IMR-90 (cell line): ENCODE results near the gene MLYCD. TPM values are rescaled to one million over a fixed set of nuclear protein-coding genes. Genes with fewer than 3 reads are reported as not detected.

Source experiments
- ATAC-seq: fragments of 200-7000 bp; cut with Tn5 transposase; 2 replicates; pipeline ENCODE4 v1.9.1; 2020; ENCODE audit warnings: low read depth, mild to moderate bottlenecking, moderate library complexity
- BruUV-seq: library from RNA; stranded (reverse); fragments of 400-500 nt; replicated peaks from 2 replicates; lab custom pipeline; 2021; lab: Mats Ljungman, UMichigan
- CTCF ChIA-PET: fragments of 300-600 bp; formaldehyde crosslinking; extraction: SDS; loops from one replicate; lab custom pipeline; 2021; ENCODE audit warnings: antibody characterized with exemption; lab: Yijun Ruan, JAX
- POLR2A ChIA-PET: fragments of 300-600 bp; sonication (Branson Sonifier 250); formaldehyde crosslinking; loops from one replicate; lab custom pipeline; 2022; ENCODE audit warnings: antibody characterized with exemption; ENCODE audit not compliant: unreplicated experiment; lab: Charles Lee
- DNase-seq: peaks from one replicate; pipeline ENCODE4 v3.0.0; 2013
- H2AFZ ChIP-seq: replicated peaks from 2 replicates; pipeline ENCODE3; 2013; ENCODE audit warnings: low read length, mild to moderate bottlenecking; ENCODE audit not compliant: poor library complexity
- H2AK5ac ChIP-seq: 2 replicates; pipeline ENCODE4 v1.6.1; 2013; ENCODE audit warnings: low read depth, low read length, inconsistent platforms
- H2AK9ac ChIP-seq: replicated peaks from 2 replicates; pipeline ENCODE3; 2013; ENCODE audit warnings: mild to moderate bottlenecking, low read depth, low read length, moderate library complexity; ENCODE audit not compliant: poor library complexity
- H2BK120ac ChIP-seq: 2 replicates; pipeline ENCODE4 v1.6.1; 2013; ENCODE audit warnings: low read depth, low read length, inconsistent platforms
- H2BK15ac ChIP-seq: 3 replicates; pipeline ENCODE4 v1.6.1; 2013; ENCODE audit warnings: low read depth, low read length, inconsistent platforms
- H2BK20ac ChIP-seq: 2 replicates; pipeline ENCODE4 v1.6.1; 2013; ENCODE audit warnings: low read depth, mild to moderate bottlenecking, inconsistent platforms, low read length, moderate library complexity
- H2BK5ac ChIP-seq: 2 replicates; pipeline ENCODE4 v1.6.1; 2013; ENCODE audit warnings: mild to moderate bottlenecking, low read depth, low read length, inconsistent platforms; ENCODE audit not compliant: poor library complexity, severe bottlenecking
- H3K14ac ChIP-seq: replicated peaks from 2 replicates; pipeline ENCODE4 v1.6.1; 2013; ENCODE audit warnings: low read depth, low read length, inconsistent platforms
- H3K18ac ChIP-seq: 2 replicates; pipeline ENCODE4 v1.6.1; 2013; ENCODE audit warnings: low read depth, low read length, control low read depth
- H3K23ac ChIP-seq: 2 replicates; pipeline ENCODE4 v1.6.1; 2013; ENCODE audit warnings: low read depth, low read length, inconsistent platforms
- H3K27ac ChIP-seq: 2 replicates; pipeline ENCODE4 v1.5.1; 2013; ENCODE audit warnings: mild to moderate bottlenecking, control low read depth, low read length; ENCODE audit not compliant: insufficient read depth
- H3K27me3 ChIP-seq: 2 replicates; pipeline ENCODE4 v1.6.1; 2013; ENCODE audit warnings: low read length; ENCODE audit not compliant: control insufficient read depth, insufficient read depth
- H3K36me3 ChIP-seq: 2 replicates; pipeline ENCODE4 v1.6.1; 2013; ENCODE audit warnings: low read length, mixed read lengths; ENCODE audit not compliant: control insufficient read depth, insufficient read depth
- H3K4ac ChIP-seq: 2 replicates; pipeline ENCODE4 v1.6.1; 2013; ENCODE audit warnings: low read depth, low read length, inconsistent platforms
- H3K4me1 ChIP-seq: 2 replicates; pipeline ENCODE4 v1.6.1; 2013; ENCODE audit warnings: low read length, mixed read lengths; ENCODE audit not compliant: control insufficient read depth, insufficient read depth
- H3K4me2 ChIP-seq: 2 replicates; pipeline ENCODE4 v1.6.1; 2013; ENCODE audit warnings: low read depth, mild to moderate bottlenecking, control low read depth, low read length, moderate library complexity
- H3K4me3 ChIP-seq: 2 replicates; pipeline ENCODE4 v1.5.1; 2013; ENCODE audit warnings: low read depth, mild to moderate bottlenecking, control low read depth, low read length, moderate library complexity; ENCODE audit not compliant: insufficient read depth
- H3K56ac ChIP-seq: 2 replicates; pipeline ENCODE4 v1.6.1; 2013; ENCODE audit warnings: low read length, inconsistent platforms; ENCODE audit not compliant: insufficient read depth; ENCODE audit errors: extremely low read depth
- H3K79me1 ChIP-seq, 2 experiments: 2 replicates each; pipeline ENCODE4 v1.6.1; 2013; ENCODE audit warnings: low read length in 2 of 2, inconsistent platforms in 1 of 2, low read depth in 1 of 2
- H3K9ac ChIP-seq: 2 replicates; pipeline ENCODE4 v1.6.1; 2013; ENCODE audit warnings: low read depth, low read length, control low read depth
- H3K9me1 ChIP-seq: 2 replicates; pipeline ENCODE4 v1.6.1; 2013; ENCODE audit warnings: low read length, inconsistent platforms; ENCODE audit not compliant: insufficient read depth
- H3K9me3 ChIP-seq: 2 replicates; pipeline ENCODE4 v1.6.1; 2013; ENCODE audit warnings: low read length; ENCODE audit not compliant: control insufficient read depth, insufficient read depth
- H4K20me1 ChIP-seq: 2 replicates; pipeline ENCODE4 v1.6.1; 2013; ENCODE audit warnings: low read length, inconsistent platforms; ENCODE audit not compliant: insufficient read depth
- H4K5ac ChIP-seq: 2 replicates; pipeline ENCODE4 v1.6.1; 2013; ENCODE audit warnings: mild to moderate bottlenecking, low read depth, low read length, control low read depth
- H4K8ac ChIP-seq, 2 experiments: 2 replicates each; pipeline ENCODE4 v1.6.1; 2013; ENCODE audit warnings: low read depth in 2 of 2, low read length in 2 of 2, control low read depth in 1 of 2, inconsistent platforms in 1 of 2
- H4K91ac ChIP-seq: 2 replicates; pipeline ENCODE4 v1.6.1; 2013; ENCODE audit warnings: low read depth, low read length, inconsistent platforms; ENCODE audit not compliant: insufficient read depth
- BHLHE40 ChIP-seq: fragments of 150-350 bp; IDR thresholded peaks from 2 replicates; pipeline ENCODE4 v1.6.1; 2016; ENCODE audit warnings: mild to moderate bottlenecking, low read depth, low read length
- CEBPB ChIP-seq: IDR thresholded peaks from 2 replicates; pipeline ENCODE4 v1.6.1; 2012; ENCODE audit warnings: low read depth, low read length, improper control_type of control experiment
- CHD1 ChIP-seq: IDR thresholded peaks from 2 replicates; pipeline ENCODE4 v1.6.1; 2012; ENCODE audit warnings: low read depth, low read length, improper control_type of control experiment
- FOS ChIP-seq: fragments of 150-350 bp; IDR thresholded peaks from 2 replicates; pipeline ENCODE4 v1.6.1; 2016; ENCODE audit warnings: low read depth, low read length
- MAFK ChIP-seq: IDR thresholded peaks from 2 replicates; pipeline ENCODE4 v1.6.1; 2012; ENCODE audit warnings: low read depth, low read length, improper control_type of control experiment
- MAZ ChIP-seq: IDR thresholded peaks from 2 replicates; pipeline ENCODE4 v1.6.1; 2012; ENCODE audit warnings: low read depth, mild to moderate bottlenecking, low read length, improper control_type of control experiment, moderate library complexity, borderline replicate concordance
- MXI1 ChIP-seq: IDR thresholded peaks from 2 replicates; pipeline ENCODE4 v1.6.1; 2012; ENCODE audit warnings: low read depth, mild to moderate bottlenecking, low read length, moderate library complexity, borderline replicate concordance
- NFE2L2 ChIP-seq: fragments of 150-350 bp; IDR thresholded peaks from 2 replicates; pipeline ENCODE4 v1.6.1; 2016; ENCODE audit warnings: low read depth, mild to moderate bottlenecking, low read length
- POLR2A ChIP-seq: IDR thresholded peaks from 2 replicates; pipeline ENCODE4 v1.6.1; 2012; ENCODE audit warnings: mild to moderate bottlenecking, low read depth, low read length
- RAD21 ChIP-seq: IDR thresholded peaks from 2 replicates; pipeline ENCODE4 v1.6.1; 2012; ENCODE audit warnings: low read length, improper control_type of control experiment
- RCOR1 ChIP-seq: IDR thresholded peaks from 2 replicates; pipeline ENCODE4 v1.6.1; 2012; ENCODE audit warnings: mild to moderate bottlenecking, low read length, improper control_type of control experiment; ENCODE audit not compliant: insufficient replicate concordance
- RFX5 ChIP-seq: IDR thresholded peaks from 2 replicates; pipeline ENCODE4 v1.8.0; 2012; ENCODE audit warnings: low read depth, mild to moderate bottlenecking, low read length, moderate library complexity
- SMC3 ChIP-seq: fragments of 150-350 bp; IDR thresholded peaks from 2 replicates; pipeline ENCODE4 v1.6.1; 2016; ENCODE audit warnings: low read depth, mild to moderate bottlenecking, antibody characterized with exemption, low read length, moderate library complexity
- WGBS, 2 experiments: methylation state at CpG; one replicate each; pipeline versions ENCODE4 v1.1.5 to v1.1.7; 2013; ENCODE audit warnings: missing lambda C conversion rate in 2 of 2; ENCODE audit not compliant: insufficient read length in 1 of 2; ENCODE audit errors: extremely low coverage in 2 of 2; 5-methylcytosine and 5-hydroxymethylcytosine counted together
- dilution Hi-C: fragments of 300-500 bp; cut with HindIII; formaldehyde crosslinking; loops from one replicate; pipeline ENCODE4 v1.14.3; 2018; ENCODE audit warnings: low sequenced_read_pairs; ENCODE audit not compliant: unreplicated experiment
- in situ Hi-C: fragments of 300-500 bp; cut with MboI; formaldehyde crosslinking; loops from 3 replicates; pipeline ENCODE4 v1.14.3; 2019; ENCODE audit warnings: low sequenced_read_pairs, inconsistent platforms, mixed read lengths
- intact Hi-C: fragments of 100-400 bp; cut with micrococcal nuclease; formaldehyde crosslinking; loops from 2 replicates; pipeline ENCODE4 v1.10.0; 2022
- polyA plus RNA-seq, 3 experiments: library from polyadenylated mRNA; depleted of rRNA; stranded (reverse); fragments of >200 nt; gene quantifications; 2 replicates each; pipeline ENCODE4 v1.2.3, GENCODE V29; 2012; ENCODE audit warnings: low replicate concordance in 1 of 3
- total RNA-seq: library from RNA; depleted of rRNA; stranded (reverse); fragments of >200 nt; gene quantifications from 2 replicates; pipeline ENCODE4 v1.2.3, GENCODE V29; 2012
- TF ChIP-seq, protein P1 (sequence below): fragments of 150-350 bp; IDR thresholded peaks from 2 replicates; pipeline ENCODE4 v1.6.1; 2016; ENCODE audit warnings: low read depth, mild to moderate bottlenecking, low read length, moderate library complexity, borderline replicate concordance
- TF ChIP-seq, protein P2 (sequence below): fragments of 150-350 bp; IDR thresholded peaks from 2 replicates; pipeline ENCODE4 v1.6.1; 2017; ENCODE audit warnings: mild to moderate bottlenecking, antibody characterized with exemption, low read length, low read depth
- TF ChIP-seq, protein P3 (sequence below): conservative IDR thresholded peaks from 2 replicates; pipeline ENCODE4 v1.5.1; 2012; ENCODE audit warnings: mild to moderate bottlenecking, low read depth, low read length, improper control_type of control experiment

MLYCD gene
- total and polyA plus RNA-seq, 2 of the 4 experiments (the other 2 are of a cell fraction), result 1.9 to 2.7 TPM

DNA sequence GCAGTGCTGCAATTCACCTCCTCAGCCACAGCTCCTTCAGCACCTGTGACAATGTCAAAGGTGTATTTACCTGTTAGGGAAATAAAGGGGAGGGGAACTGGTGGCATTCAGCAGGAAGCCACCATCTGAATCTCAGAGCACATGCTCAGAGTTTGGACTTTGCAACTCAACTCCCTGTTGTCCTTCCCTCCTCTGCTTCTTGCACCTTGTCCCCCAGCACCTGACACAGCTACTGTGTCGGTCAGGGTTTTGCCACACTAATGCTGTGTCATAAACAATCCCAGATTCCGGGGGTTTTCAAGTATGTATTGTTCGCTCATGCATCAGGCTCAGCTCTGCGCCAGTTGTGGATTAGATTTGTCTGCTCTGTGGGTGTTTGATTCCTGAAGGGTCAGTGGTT, 47.4 kb upstream of the MLYCD start:
- no peaks in the 10 kb centered on the region for H3K4me1 ChIP-seq
- no peaks in the 10 kb centered on the region for H3K79me1 ChIP-seq
- BruUV-seq, result no TSS peak
- H3K14ac ChIP-seq, result no peak overlapping the region
- intact Hi-C loops (no loop called here), dilution Hi-C loops (no loop called here), in situ Hi-C loops (loop anchor here (25.0 kb wide), 1 partner anchor 1589 kb away; no protein-coding TSS in a partner anchor)
- H2AK9ac ChIP-seq, result no peak overlapping the region
- TF ChIP-seq CEBPB (no peak), POLR2A (no peak), FOS (no peak), CHD1 (no peak), MAFK (no peak), RAD21 (no peak), MXI1 (no peak), RFX5 (no peak), NFE2L2 (no peak), BHLHE40 (no peak), RCOR1 (no peak), MAZ (no peak), SMC3 (no peak)
- TF ChIP-seq, protein P1, sequence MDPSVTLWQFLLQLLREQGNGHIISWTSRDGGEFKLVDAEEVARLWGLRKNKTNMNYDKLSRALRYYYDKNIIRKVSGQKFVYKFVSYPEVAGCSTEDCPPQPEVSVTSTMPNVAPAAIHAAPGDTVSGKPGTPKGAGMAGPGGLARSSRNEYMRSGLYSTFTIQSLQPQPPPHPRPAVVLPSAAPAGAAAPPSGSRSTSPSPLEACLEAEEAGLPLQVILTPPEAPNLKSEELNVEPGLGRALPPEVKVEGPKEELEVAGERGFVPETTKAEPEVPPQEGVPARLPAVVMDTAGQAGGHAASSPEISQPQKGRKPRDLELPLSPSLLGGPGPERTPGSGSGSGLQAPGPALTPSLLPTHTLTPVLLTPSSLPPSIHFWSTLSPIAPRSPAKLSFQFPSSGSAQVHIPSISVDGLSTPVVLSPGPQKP, result no peak
- TF ChIP-seq, protein P2, sequence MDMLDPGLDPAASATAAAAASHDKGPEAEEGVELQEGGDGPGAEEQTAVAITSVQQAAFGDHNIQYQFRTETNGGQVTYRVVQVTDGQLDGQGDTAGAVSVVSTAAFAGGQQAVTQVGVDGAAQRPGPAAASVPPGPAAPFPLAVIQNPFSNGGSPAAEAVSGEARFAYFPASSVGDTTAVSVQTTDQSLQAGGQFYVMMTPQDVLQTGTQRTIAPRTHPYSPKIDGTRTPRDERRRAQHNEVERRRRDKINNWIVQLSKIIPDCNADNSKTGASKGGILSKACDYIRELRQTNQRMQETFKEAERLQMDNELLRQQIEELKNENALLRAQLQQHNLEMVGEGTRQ, result no peak
- TF ChIP-seq, protein P3, sequence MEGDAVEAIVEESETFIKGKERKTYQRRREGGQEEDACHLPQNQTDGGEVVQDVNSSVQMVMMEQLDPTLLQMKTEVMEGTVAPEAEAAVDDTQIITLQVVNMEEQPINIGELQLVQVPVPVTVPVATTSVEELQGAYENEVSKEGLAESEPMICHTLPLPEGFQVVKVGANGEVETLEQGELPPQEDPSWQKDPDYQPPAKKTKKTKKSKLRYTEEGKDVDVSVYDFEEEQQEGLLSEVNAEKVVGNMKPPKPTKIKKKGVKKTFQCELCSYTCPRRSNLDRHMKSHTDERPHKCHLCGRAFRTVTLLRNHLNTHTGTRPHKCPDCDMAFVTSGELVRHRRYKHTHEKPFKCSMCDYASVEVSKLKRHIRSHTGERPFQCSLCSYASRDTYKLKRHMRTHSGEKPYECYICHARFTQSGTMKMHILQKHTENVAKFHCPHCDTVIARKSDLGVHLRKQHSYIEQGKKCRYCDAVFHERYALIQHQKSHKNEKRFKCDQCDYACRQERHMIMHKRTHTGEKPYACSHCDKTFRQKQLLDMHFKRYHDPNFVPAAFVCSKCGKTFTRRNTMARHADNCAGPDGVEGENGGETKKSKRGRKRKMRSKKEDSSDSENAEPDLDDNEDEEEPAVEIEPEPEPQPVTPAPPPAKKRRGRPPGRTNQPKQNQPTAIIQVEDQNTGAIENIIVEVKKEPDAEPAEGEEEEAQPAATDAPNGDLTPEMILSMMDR, result no peak
- no peak overlapping the region for H3K4me3 ChIP-seq
- ChIA-PET CTCF (no interaction called here), POLR2A (no interaction called here)
- no peak overlapping the region for H3K4me2 ChIP-seq
- H2BK5ac ChIP-seq, result no peak overlapping the region
- H2BK120ac ChIP-seq, result no peak overlapping the region
- H4K5ac ChIP-seq, result no peak overlapping the region
- peaks cover 31% of the 10 kb centered on the region for H3K27me3 ChIP-seq
- H2BK20ac ChIP-seq, result no peak overlapping the region
- H3K56ac ChIP-seq, result no peak overlapping the region
- no peak overlapping the region for H3K27ac ChIP-seq
- ATAC-seq (no peak), DNase-seq (no peak)
- H4K20me1 ChIP-seq, result no peaks in the 10 kb centered on the region
- WGBS, 2 experiments, result 80% methylated on average over 2 of the region's 4 CpGs; no CpG with 5 or more reads in 1 of the 2 experiments
- H3K9ac ChIP-seq, result no peak overlapping the region
- H4K91ac ChIP-seq, result no peak overlapping the region
- H3K36me3 ChIP-seq, result no peaks in the 10 kb centered on the region
- no peak overlapping the region for H2BK15ac ChIP-seq
- H3K4ac ChIP-seq, result no peak overlapping the region
- no peak overlapping the region for H3K18ac ChIP-seq
- H3K9me3 ChIP-seq, result no peaks in the 10 kb centered on the region; the same call in 1 of the 2 replicates
- no peak overlapping the region for H2AFZ ChIP-seq
- H2AK5ac ChIP-seq, result no peak overlapping the region
- no peak overlapping the region for H3K23ac ChIP-seq
- H4K8ac ChIP-seq, result no peak overlapping the region
- H3K9me1 ChIP-seq, result no peaks in the 10 kb centered on the region
